ENCODE data around the gene KIAA1671. TPM values are rescaled to one million over a fixed set of nuclear protein-coding genes. Genes with fewer than 3 reads are reported as not detected.
"Not testable (repeated sequence)": the region's sequence is repeated elsewhere in the genome, so short reads cannot be mapped to it uniquely, and the experiment has no call there.

Gene KIAA1671
- total RNA-seq, 8 experiments from 2014 or later: 4.2 to 27.9 (median 10.2) TPM

DNA sequence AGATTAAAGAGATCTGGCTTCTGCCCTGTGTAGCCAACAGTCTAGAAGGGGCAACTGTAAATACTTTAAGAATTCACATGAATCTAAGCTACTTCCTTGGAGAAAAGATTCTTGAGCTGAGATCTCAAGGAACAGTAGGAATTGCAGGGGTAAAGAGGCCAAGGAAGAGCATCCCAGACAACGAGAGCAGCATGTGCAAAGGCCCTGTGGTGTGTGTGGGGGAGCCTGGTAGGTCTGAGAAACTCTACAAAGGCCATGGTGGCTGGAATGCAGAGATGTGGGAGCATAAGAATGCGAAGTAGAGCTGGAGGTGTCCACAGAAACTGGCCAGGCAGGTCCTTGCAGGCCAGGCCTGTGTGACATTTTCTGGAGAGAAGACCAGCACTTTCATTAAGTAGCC, 278.2 kb downstream of the KIAA1671 start:
- H3K27ac ChIP-seq; H3K4me1 ChIP-seq (replicated peaks in 1 of 2); H3K4me3 ChIP-seq; ATAC-seq (replicated peaks in 6 of 8): not testable (repeated sequence)
- in situ Hi-C loops (cut with MboI; ENCODE audit: low pct_unique_long_range_greater_than_20kb in 2 of 9, low sequenced_read_pairs in 9 of 9, unreplicated experiment in 9 of 9): loop anchor here in 3 of 9 experiments (10.0 to 25.0 kb wide), 3 partner anchors 104 to 1107 kb away; no protein-coding TSS in a partner anchor
- WGBS, 10 experiments: 60% methylated on average over 1 of the region's 2 CpGs; no CpG with 5 or more reads in 8 of the 10 experiments

- no peak overlapping the region for H3K27ac ChIP-seq
- in situ Hi-C loops (cut with MboI; ENCODE audit: low pct_unique_long_range_greater_than_20kb in 2 of 9, low sequenced_read_pairs in 9 of 9, unreplicated experiment in 9 of 9): loop anchor here in 3 of 9 experiments (10.0 to 25.0 kb wide), 3 partner anchors 102 to 1105 kb away; no protein-coding TSS in a partner anchor
- WGBS, 10 experiments: 35 to 100% (median 69%) methylated on average over 1 to 5 of the region's 5 CpGs; no CpG with 5 or more reads in 3 of the 10 experiments
- H3K4me1 ChIP-seq (replicated peaks in 1 of 2): no peaks in the 10 kb centered on the region
- H3K4me3 ChIP-seq: no peak overlapping the region
- peak in 1 of 8 experiments; percentile 14 for ATAC-seq (replicated peaks in 6 of 8)
These were observed 279.8 kb downstream of the KIAA1671 start for GRCh38 chr22:25232301-25232700.

DNA sequence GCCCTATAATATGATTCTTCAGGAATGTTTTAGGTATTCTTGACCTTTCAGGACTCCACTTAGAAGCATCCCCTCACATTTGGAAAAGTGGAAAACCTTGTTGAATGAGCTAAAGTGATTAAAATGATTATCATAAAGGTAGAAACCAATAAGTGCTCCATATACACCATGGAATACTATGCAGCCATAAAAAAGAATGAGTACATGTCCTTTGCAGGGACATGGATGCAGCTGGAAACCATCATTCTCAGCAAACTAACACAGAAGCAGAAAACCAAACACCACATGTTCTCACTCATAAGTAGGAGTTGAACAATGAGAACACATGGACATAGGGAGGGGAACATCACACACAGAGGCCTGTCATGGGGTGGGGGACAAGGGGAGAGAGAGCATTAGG, 281.2 kb downstream of the KIAA1671 start:
- in situ Hi-C loops (cut with MboI; ENCODE audit: low pct_unique_long_range_greater_than_20kb in 2 of 9, low sequenced_read_pairs in 9 of 9, unreplicated experiment in 9 of 9): loop anchor here in 3 of 9 experiments (10.0 to 25.0 kb wide), 3 partner anchors 101 to 1104 kb away; no protein-coding TSS in a partner anchor
- H3K4me1 ChIP-seq (replicated peaks in 1 of 2); H3K4me3 ChIP-seq; H3K27ac ChIP-seq; ATAC-seq (replicated peaks in 6 of 8): not testable (repeated sequence)

GRCh38 chr22:25235547-25236290, 283.2 kb downstream of the KIAA1671 start:
- Histone ChIP-seq H3K4me1 (replicated peaks in 1 of 2) (no peaks in the 10 kb centered on the region), H3K4me3 (peak overlapping the region in 2 of 5 donors; percentile 4 to 17), H3K27ac (no peak overlapping the region)
- ATAC-seq (replicated peaks in 6 of 8): peak; percentile 99 to 100 (median 100)
- in situ Hi-C loops (cut with MboI; ENCODE audit: low pct_unique_long_range_greater_than_20kb in 2 of 9, low sequenced_read_pairs in 9 of 9, unreplicated experiment in 9 of 9): loop anchor here in 3 of 9 experiments (10.0 to 25.0 kb wide), 3 partner anchors 99 to 1102 kb away; no protein-coding TSS in a partner anchor
- 4 to 82% (median 24%) methylated on average over 1 to 22 of the region's 30 CpGs; no CpG with 5 or more reads in 1 of the 10 experiments for WGBS, 10 experiments

GRCh38 chr22:25236417-25236816, 283.9 kb downstream of the KIAA1671 start:
- in situ Hi-C loops (cut with MboI; ENCODE audit: low pct_unique_long_range_greater_than_20kb in 2 of 9, low sequenced_read_pairs in 9 of 9, unreplicated experiment in 9 of 9): loop anchor here in 3 of 9 experiments (10.0 to 25.0 kb wide), 3 partner anchors 98 to 1101 kb away; no protein-coding TSS in a partner anchor
- peak in 2 of 8 experiments; percentile 5 to 8 for ATAC-seq (replicated peaks in 6 of 8)

GRCh38 chr22:25237503-25237902, 285.0 kb downstream of the KIAA1671 start:
- H3K4me1 ChIP-seq (replicated peaks in 1 of 2): no peaks in the 10 kb centered on the region
- H3K4me3 ChIP-seq: no peak overlapping the region
- H3K27ac ChIP-seq: no peak overlapping the region
- no peak for ATAC-seq (replicated peaks in 6 of 8)
- WGBS, 10 experiments: 38 to 100% methylated on average over 1 to 3 of the region's 4 CpGs; no CpG with 5 or more reads in 8 of the 10 experiments
- in situ Hi-C loops (cut with MboI; ENCODE audit: low pct_unique_long_range_greater_than_20kb in 2 of 9, low sequenced_read_pairs in 9 of 9, unreplicated experiment in 9 of 9): loop anchor here in 3 of 9 experiments (10.0 to 25.0 kb wide), 3 partner anchors 97 to 1100 kb away; no protein-coding TSS in a partner anchor

More at GRCh38 chr22:25236417-25236816, 283.9 kb downstream of the KIAA1671 start:
- Histone ChIP-seq H3K4me3 (no peak overlapping the region), H3K4me1 (replicated peaks in 1 of 2) (no peaks in the 10 kb centered on the region), H3K27ac (no peak overlapping the region)
- WGBS, 10 experiments: 0 to 94% (median 90%) methylated on average over 1 to 4 of the region's 6 CpGs; no CpG with 5 or more reads in 6 of the 10 experiments

- in situ Hi-C loops (cut with MboI; ENCODE audit: low pct_unique_long_range_greater_than_20kb in 2 of 9, low sequenced_read_pairs in 9 of 9, unreplicated experiment in 9 of 9): loop anchor here in 3 of 9 experiments (10.0 to 25.0 kb wide), 3 partner anchors 97 to 1099 kb away; no protein-coding TSS in a partner anchor
These were observed 285.5 kb downstream of the KIAA1671 start for GRCh38 chr22:25238058-25238457.

More at GRCh38 chr22:25238058-25238457, 285.5 kb downstream of the KIAA1671 start:
- H3K27ac ChIP-seq; H3K4me1 ChIP-seq (replicated peaks in 1 of 2); ATAC-seq (replicated peaks in 6 of 8); H3K4me3 ChIP-seq: not testable (repeated sequence)
- WGBS, 10 experiments: no CpG with 5 or more reads among the region's 9 CpGs

Other genes with a start within 250 kb of the KIAA1671 start
- under 1 TPM in 1 of 8 experiments, not detected in 7; 0.21 TPM for gene PIWIL3, start 178.0 kb upstream of the KIAA1671 start, total RNA-seq
- gene SGSM1, start 146.5 kb upstream of the KIAA1671 start, total RNA-seq: 1 to 10 TPM in 5 of 8 experiments, under 1 TPM in 2, not detected in 1; 0.07 to 6.8 (median 2.2) TPM
- gene LHFPL7, start 6.0 kb upstream of the KIAA1671 start, total RNA-seq: not detected
- gene CRYBB3, start 247.1 kb downstream of the KIAA1671 start, total RNA-seq: not detected